Spleen (tissue), 7 donors: ENCODE measurements around the gene PPP1R16B.

Source experiments
- POLR2A ChIP-seq, 3 donors: fragments of 450-650 bp; IDR thresholded peaks; one replicate each; pipeline ENCODE4 v1.5.1; 2017; ENCODE audit warnings: antibody characterized with exemption in 3 of 3, mild to moderate bottlenecking in 1 of 3
- POLR2AphosphoS5 ChIP-seq, 3 donors: sonication (generic); formaldehyde crosslinking; IDR thresholded peaks; one replicate each; pipeline ENCODE4 v1.5.1; 2017; ENCODE audit warnings: antibody characterized with exemption in 3 of 3
- TF ChIP-seq, protein P1 (sequence below), 11 experiments: fragments of 200-600 bp in 7 of 11; fragments of 450-650 bp in 4 of 11; sonication (generic) in 4 of 11; IDR thresholded peaks in 8 of 11; conservative IDR thresholded peaks in 3 of 11; 1 replicate in 7 of 11; 2 replicates in 4 of 11; pipeline versions ENCODE4 v1.4.0 to v1.8.0; 2016 to 2021; ENCODE audit warnings: antibody characterized with exemption in 11 of 11, inconsistent platforms in 4 of 11, mild to moderate bottlenecking in 1 of 11
- donor health status: DM: no; HTN: no; CAD: no; lungs with moderate emphysema.
- donor health status: DM: no; HTN: no; CAD: no.
- donor health status: DM: no; HTN: no; CAD: no.

DNA sequence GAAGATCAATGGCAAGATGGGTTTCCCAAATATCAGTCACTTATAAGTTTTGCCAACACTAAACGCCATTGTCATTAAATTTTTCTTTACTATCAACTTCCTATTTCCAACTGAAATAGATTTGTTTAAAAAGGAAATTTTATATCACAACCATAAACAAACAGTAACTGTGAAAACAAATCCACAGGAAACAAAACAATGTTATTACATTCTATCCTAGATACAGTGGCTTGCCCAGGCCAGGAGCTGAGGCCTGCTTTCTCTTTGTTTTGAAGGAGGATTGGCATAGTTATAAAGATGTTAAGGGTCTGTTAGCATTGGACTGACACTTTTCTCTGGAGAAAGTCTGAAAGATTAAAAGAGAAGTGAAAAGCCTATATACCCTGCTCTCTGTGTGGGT lies 24.9 kb downstream of the PPP1R16B start:
- TF ChIP-seq, protein P1, sequence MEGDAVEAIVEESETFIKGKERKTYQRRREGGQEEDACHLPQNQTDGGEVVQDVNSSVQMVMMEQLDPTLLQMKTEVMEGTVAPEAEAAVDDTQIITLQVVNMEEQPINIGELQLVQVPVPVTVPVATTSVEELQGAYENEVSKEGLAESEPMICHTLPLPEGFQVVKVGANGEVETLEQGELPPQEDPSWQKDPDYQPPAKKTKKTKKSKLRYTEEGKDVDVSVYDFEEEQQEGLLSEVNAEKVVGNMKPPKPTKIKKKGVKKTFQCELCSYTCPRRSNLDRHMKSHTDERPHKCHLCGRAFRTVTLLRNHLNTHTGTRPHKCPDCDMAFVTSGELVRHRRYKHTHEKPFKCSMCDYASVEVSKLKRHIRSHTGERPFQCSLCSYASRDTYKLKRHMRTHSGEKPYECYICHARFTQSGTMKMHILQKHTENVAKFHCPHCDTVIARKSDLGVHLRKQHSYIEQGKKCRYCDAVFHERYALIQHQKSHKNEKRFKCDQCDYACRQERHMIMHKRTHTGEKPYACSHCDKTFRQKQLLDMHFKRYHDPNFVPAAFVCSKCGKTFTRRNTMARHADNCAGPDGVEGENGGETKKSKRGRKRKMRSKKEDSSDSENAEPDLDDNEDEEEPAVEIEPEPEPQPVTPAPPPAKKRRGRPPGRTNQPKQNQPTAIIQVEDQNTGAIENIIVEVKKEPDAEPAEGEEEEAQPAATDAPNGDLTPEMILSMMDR (IDR thresholded peaks at IDR 0.05 in 8 of 11, conservative IDR thresholded peaks at IDR 0.05 in 3 of 11): no peak
- TF ChIP-seq POLR2A (IDR thresholded peaks at IDR 0.05) (no peak), POLR2AphosphoS5 (IDR thresholded peaks at IDR 0.05) (no peak)
